Left ventricle myocardium inferior (tissue), 1 donor: ENCODE measurements around the gene PPP2R2C. TPM values are rescaled to one million over a fixed set of nuclear protein-coding genes. Genes with fewer than 3 reads are reported as not detected.

Experiments used
- DNase-seq: peaks from one replicate; pipeline ENCODE4 v3.0.0-alpha.2; 2020
- H3K27ac ChIP-seq: fragments of 200-600 bp; replicated peaks from 2 replicates; pipeline ENCODE4 v1.8.0; 2021
- H3K27me3 ChIP-seq: fragments of 200-600 bp; 2 replicates; pipeline ENCODE4 v1.8.0; 2021; ENCODE audit warnings: low read depth
- H3K36me3 ChIP-seq: fragments of 200-600 bp; 2 replicates; pipeline ENCODE4 v1.8.0; 2021
- H3K4me1 ChIP-seq: fragments of 200-600 bp; 2 replicates; pipeline ENCODE4 v1.8.0; 2021
- H3K4me3 ChIP-seq: fragments of 200-600 bp; 2 replicates; pipeline ENCODE4 v1.8.0; 2021; ENCODE audit warnings: mild to moderate bottlenecking, moderate library complexity
- H3K9me3 ChIP-seq: fragments of 200-600 bp; replicated peaks from 2 replicates; pipeline ENCODE4 v1.8.0; 2021
- CTCF ChIP-seq: fragments of 200-600 bp; IDR thresholded peaks from 2 replicates; pipeline ENCODE4 v1.8.0; 2021; ENCODE audit warnings: antibody characterized with exemption, mild to moderate bottlenecking, borderline replicate concordance
- intact Hi-C: fragments of 100-400 bp; cut with micrococcal nuclease; formaldehyde crosslinking; loops from one replicate; pipeline ENCODE4 v1.11.0; 2022
- total RNA-seq: library from RNA; stranded (reverse); fragmentation: NEBNext Ultra II Directional; extraction: Animal tissue kit (Norgen Biotek cat#: 25700); gene quantifications from one replicate; pipeline ENCODE4 v1.2.1, GENCODE V29; 2021
- donor health status: DM: no; HTN: yes; CAD: no; lungs with severe emphysema.

PPP2R2C gene
- total RNA-seq, 1 donor from 2014 or later = 9.7 TPM

- TF ChIP-seq CTCF = no peak
- DNase-seq = no peak
- no peak overlapping the region for H3K27ac ChIP-seq
- H3K36me3 ChIP-seq = peaks cover 37% of the 10 kb centered on the region
- H3K4me3 ChIP-seq = no peak overlapping the region
- H3K27me3 ChIP-seq = no peaks in the 10 kb centered on the region
- intact Hi-C loops = no loop called here
- H3K9me3 ChIP-seq = peaks cover 6% of the 10 kb centered on the region
- H3K4me1 ChIP-seq = peaks cover 15% of the 10 kb centered on the region
Observed at GRCh38 chr4:6306299-6306698, 166.1 kb downstream of the PPP2R2C start.

GRCh38 chr4:6303943-6304342 lies 168.5 kb downstream of the PPP2R2C start:
- Histone ChIP-seq H3K4me3 (no peak overlapping the region), H3K27me3 (no peaks in the 10 kb centered on the region), H3K4me1 (peaks cover 3% of the 10 kb centered on the region), H3K36me3 (peaks cover 51% of the 10 kb centered on the region), H3K9me3 (peaks cover 6% of the 10 kb centered on the region), H3K27ac (no peak overlapping the region)
- intact Hi-C loops = no loop called here
- TF ChIP-seq CTCF = no peak
- DNase-seq = no peak

- no peak for DNase-seq
- Histone ChIP-seq H3K36me3 (peaks cover 62% of the 10 kb centered on the region), H3K4me1 (no peaks in the 10 kb centered on the region), H3K9me3 (no peaks in the 10 kb centered on the region), H3K27me3 (no peaks in the 10 kb centered on the region), H3K4me3 (no peak overlapping the region), H3K27ac (no peak overlapping the region)
- TF ChIP-seq CTCF = no peak
- intact Hi-C loops = no loop called here
Observed at GRCh38 chr4:6302869-6303268, 169.5 kb downstream of the PPP2R2C start.

- DNase-seq = no peak
- Histone ChIP-seq H3K4me3 (no peak overlapping the region), H3K27me3 (no peaks in the 10 kb centered on the region), H3K36me3 (peaks cover 71% of the 10 kb centered on the region), H3K27ac (no peak overlapping the region), H3K9me3 (no peaks in the 10 kb centered on the region), H3K4me1 (no peaks in the 10 kb centered on the region)
- intact Hi-C loops = no loop called here
- no peak for TF ChIP-seq CTCF
Observed at GRCh38 chr4:6301732-6302442, 170.5 kb downstream of the PPP2R2C start.

GRCh38 chr4:6301051-6301731 lies 171.2 kb downstream of the PPP2R2C start:
- no peaks in the 10 kb centered on the region for H3K4me1 ChIP-seq
- no peak for TF ChIP-seq CTCF
- no peaks in the 10 kb centered on the region for H3K27me3 ChIP-seq
- H3K4me3 ChIP-seq = no peak overlapping the region
- H3K27ac ChIP-seq = no peak overlapping the region
- no peaks in the 10 kb centered on the region for H3K9me3 ChIP-seq
- intact Hi-C loops = no loop called here
- peaks cover 78% of the 10 kb centered on the region for H3K36me3 ChIP-seq
- no peak for DNase-seq
